ENCODE results near the gene MYLK2.
"Not testable (repeated sequence)": the region's sequence is repeated elsewhere in the genome, so short reads cannot be mapped to it uniquely, and the experiment has no call there.

The MYLK2 gene

GRCh38 chr20:31816221-31816620 is 2.9 kb upstream of the MYLK2 start:
- no peak for DNase-seq

DNA sequence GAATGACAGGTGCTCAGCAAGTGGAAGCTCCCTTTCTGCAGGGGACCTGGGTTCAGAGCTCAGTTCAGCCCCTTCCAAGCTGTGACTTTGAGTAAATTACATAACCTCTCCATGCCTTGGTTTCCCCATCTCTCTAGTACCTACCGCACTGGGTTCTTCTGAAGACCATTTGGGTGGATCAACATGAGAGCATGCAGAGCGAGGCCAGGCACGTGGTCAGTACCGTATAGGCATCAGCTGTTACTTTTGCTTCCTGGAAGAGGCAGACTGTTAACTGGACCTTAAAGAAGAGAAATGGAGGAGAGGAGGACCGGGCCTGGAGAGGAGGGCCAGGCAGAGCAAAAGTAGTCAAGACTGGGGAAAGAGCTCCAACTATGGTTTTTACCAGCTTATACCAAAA is 1.7 kb upstream of the MYLK2 start:
- no peak for DNase-seq

GRCh38 chr20:31818376-31818908 is 714 bp upstream of the MYLK2 start:
- DNase-seq: no peak

DNA sequence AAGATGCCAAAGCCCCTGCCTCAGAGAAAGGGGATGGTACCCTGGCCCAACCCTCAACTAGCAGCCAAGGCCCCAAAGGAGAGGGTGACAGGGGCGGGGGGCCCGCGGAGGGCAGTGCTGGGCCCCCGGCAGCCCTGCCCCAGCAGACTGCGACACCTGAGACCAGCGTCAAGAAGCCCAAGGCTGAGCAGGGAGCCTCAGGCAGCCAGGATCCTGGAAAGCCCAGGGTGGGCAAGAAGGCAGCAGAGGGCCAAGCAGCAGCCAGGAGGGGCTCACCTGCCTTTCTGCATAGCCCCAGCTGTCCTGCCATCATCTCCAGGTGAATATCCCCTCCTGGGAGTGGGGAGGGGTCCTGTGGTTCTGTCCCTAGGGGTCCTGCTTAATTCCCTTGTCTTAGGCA is 1.1 kb downstream of the MYLK2 start:
- no peak for DNase-seq

GRCh38 chr20:31821427-31821826 is 2.3 kb downstream of the MYLK2 start:
- DNase-seq: no peak

DNA sequence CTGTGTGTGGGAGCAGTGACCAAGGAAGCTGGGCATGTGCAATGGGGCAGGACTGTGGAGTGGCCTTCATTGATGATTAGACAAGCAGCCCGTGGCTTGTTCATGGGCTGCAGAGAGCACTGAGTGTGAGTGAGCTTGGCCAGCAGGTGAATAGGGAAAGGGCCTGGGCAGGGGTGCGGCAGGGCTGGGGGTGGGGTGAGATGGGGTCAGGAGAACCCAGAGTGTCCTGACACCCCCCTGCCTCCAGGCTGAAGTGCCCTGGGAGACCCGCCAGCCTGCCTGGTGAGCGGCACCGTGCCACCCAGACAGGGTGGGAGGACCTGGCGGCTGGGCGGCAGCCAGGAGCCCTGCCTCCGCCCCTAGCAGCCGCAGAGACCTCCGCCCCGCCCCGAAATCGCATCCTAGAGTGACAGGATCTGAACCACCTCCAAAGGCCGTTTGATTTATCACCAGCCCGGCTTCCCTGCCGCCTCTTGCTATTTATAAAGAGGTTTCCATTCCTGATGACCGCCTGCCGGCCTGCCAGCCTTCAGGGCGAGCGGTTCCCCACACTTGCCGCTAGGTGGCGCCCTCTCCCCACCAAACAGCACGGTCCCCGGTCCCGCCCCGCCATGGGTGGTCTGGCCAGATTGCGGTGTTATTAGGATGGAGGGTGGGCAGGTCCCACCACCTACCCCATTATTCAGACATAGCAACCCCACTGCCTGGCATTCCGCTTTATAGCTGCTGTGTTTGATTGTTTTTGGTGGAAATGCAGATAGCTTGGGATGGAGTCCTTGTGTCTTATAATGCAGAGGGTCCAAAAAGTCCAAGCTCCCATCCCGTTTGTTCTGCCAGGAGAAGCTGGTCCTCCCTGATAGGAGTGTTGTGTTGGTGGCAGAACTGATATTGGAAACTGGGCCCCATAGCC is 3.5 kb downstream of the MYLK2 start:
- peak; percentile 75 for DNase-seq

- no peak for DNase-seq
Measured at GRCh38 chr20:31823360-31824124, 4.4 kb downstream of the MYLK2 start.

DNA sequence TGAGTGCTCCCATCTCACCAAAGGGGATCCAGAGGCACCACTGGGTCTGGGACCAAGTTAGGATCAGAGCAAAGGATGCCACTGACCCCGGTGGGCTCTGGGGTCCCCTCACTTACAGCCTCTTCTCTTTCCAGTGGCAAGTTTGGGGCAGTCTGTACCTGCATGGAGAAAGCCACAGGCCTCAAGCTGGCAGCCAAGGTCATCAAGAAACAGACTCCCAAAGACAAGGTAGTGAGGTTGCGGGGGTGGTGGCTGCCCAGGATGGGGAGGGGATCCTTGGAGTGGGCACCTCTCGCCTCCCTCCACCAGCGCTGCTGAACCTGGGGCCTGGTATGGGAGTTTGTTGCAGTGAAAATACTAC is 4.9 kb downstream of the MYLK2 start:
- DNase-seq: no peak

DNA sequence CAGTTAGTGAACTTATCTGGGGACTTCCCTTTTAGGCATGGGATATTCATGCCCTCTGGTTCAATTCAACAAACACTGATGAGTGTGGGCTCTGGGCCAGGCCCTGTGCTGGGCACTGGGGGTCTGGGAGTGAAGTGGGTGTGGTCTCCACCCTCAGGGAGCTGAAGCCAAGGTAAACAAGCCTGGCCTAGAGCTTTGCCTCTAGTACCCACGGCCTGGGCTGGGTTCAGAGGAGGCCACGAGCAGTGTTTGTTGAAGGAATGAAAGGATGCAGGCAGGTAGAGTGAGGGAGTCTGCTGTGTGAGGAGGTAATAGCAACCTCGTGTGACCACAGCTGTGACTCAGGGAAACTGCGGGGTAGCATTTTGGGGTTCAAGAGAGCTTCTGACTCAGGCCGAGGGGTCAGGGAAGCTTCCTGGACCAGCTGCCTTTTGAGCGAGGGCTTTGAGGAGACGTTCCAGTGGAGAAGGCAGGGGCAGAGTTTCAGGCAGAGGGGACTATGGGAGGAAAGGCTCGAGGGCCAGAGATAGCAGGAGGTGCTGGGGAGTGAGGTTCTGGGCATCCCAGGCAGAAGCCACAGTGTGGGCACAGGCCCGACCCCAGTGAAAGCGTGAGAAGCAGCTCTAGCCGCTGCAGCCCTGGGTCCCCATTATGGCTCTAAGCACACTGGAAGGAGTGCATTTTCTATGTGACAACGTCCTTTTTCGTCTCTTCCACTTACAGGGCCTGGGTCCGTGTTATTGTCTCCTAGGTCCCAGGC is 5.6 kb downstream of the MYLK2 start:
- no peak for DNase-seq

DNA sequence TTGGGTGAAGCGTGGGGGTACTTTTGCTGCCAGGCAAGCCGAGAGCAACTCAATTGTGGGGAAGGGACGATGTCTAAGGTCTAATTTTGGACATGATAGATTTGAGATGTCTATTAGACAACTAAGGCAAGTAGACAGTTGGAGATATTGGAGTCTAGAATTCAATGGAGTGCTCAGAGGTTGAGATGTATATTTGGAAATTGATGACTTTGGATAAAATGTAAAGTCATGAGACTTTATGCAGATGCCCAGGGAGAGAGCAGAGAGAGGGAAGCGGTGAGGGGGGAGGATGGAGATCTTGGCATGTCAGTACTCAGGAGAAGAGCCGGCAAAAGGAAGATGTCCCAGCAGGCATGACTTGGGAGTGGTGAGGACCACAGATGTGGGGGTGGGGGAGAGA is 6.9 kb downstream of the MYLK2 start:
- no peak for DNase-seq

DNA sequence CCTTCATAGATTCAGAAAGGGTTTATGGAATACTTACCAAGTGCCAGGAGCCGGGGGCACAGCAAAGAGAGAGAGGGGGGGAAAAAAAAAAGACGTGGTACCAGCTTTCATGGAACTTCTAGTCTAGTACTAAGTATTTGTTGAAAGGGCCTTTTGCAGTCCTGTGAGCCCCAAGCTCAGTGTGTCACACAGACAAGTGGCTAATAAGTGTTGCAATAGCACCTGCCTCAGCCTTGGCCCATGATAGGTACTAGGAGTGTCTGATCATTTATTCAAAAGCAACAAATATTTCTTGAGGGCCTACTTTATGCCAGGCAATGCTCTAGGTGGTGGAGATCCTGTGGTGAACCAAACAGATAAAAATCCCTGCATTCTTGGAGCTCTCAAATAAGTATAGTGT is 7.9 kb downstream of the MYLK2 start:
- DNase-seq: no peak

- DNase-seq: not testable (repeated sequence)
Measured at GRCh38 chr20:31828016-31828415, 8.9 kb downstream of the MYLK2 start.

DNA sequence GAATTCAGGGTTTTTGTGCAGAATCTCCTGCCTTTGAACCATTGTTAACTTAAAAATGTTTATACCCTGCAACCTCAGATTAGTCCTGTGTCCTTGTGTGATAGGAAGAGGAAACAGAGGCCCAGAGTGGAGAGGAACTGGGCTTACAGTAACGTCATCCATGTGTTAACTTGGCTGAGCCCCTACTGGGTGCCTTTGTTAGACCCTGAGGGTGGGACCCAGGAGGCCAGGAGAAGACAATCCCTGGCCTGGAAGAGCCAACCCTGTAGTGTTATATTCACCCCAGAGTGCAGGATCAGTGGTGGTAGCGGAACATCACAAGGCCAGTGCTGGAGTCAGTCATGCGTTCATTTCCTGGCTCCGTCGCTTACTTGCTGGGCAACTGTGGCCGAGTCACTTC is 10.6 kb downstream of the MYLK2 start:
- DNase-seq: no peak

DNA sequence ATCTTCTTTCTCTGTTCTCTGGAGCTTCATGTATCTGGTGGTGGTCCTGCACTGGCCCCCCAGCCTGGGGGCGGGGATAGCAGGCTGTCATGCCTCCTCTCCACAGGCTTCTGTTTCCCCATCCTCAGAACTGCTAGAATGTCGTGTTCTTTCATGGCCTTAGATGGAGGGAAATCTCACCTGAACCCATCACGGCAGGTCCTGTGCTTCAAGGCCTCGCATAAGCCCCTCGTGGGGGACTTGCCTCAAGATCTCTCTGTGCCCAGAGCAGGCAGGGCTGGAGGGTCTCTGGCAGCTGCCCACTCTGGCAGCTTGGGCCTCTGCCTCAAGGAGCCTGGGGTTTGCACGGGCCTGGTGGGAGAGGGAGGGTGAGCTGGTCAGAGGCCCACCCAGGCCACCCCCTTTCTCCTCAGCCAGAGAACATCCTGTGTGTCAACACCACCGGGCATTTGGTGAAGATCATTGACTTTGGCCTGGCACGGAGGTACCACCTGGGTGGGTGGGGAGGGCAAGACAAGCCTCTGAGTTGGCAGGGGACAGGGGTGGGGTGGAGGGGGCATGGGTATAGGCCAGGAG is 11.3 kb downstream of the MYLK2 start:
- DNase-seq: no peak

GRCh38 chr20:31831211-31831610 is 12.1 kb downstream of the MYLK2 start:
- no peak for DNase-seq

DNA sequence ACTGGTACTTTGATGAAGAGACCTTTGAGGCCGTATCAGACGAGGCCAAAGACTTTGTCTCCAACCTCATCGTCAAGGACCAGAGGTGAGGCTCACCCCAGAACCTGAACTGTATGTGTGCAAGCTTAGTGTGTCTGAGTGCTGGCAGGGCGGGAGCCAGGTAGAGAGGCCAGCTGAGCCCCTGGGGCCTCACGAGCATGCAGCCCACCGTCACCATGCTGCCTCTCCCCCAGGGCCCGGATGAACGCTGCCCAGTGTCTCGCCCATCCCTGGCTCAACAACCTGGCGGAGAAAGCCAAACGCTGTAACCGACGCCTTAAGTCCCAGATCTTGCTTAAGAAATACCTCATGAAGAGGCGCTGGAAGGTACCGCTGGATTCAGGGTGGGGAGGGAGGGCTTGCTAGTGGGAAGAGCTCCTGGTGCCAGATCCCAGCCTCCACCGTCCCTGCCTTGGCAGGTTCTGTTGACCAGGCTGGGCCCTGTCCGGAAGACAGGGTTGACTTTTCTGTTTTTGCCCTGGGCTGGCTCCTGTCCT is 12.7 kb downstream of the MYLK2 start:
- no peak for DNase-seq

DNA sequence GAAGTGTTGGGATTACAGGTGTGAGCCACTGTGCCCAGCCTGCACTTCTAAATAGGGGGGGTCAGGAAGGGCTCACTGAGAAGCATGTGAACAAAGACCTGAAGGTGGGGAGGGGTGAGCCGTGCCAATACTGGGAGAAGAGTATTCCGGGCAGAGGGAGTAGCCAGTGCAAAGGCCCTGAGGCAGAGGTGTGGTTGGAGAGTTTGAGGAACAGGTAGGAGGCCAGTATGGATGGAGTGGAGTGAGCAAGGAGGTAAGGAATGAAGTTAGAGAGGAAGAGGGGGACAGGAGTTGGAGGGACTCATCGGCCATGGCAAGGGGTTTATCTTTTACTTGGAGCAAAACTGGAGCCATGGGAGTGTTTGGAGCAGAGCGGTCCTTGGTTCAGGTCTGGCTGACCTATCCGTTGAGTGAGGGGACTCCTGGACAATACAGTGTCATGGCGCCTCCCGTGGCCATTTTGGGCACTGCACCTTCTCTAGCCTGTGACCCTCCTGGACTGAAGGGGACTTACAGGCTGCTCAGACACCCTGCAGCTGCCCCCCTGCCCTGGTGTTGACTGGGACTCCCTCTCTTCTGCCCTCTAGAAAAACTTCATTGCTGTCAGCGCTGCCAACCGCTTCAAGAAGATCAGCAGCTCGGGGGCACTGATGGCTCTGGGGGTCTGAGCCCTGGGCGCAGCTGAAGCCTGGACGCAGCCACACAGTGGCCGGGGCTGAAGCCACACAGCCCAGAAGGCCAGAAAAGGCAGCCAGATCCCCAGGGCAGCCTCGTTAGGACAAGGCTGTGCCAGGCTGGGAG is 14.2 kb downstream of the MYLK2 start:
- DNase-seq: no peak

- DNase-seq: no peak
Measured at GRCh38 chr20:31833931-31834521, 14.9 kb downstream of the MYLK2 start.

DNA sequence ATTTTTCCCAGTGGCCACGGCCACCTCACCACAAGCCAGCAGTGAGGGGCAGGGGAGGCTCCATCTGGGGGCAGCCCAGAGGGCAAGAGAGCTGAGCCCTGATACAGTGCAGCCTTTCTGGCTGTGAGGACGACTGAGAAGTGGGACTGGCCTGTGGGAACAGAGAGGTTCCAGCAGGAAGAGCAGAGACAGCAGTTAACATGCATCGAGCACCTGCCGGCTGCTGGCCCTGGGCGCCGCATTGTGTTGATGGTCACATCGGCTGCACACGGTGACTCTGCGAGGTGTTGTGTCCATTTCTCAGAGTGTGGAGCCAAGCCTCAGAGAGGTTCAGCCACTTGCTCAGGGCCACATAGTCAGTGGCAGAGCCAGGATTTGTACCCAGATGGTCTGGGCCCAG is 16.4 kb downstream of the MYLK2 start:
- no peak for DNase-seq

- DNase-seq: peak; percentile 43
Measured at GRCh38 chr20:31835977-31836852, 17.1 kb downstream of the MYLK2 start.
